Liver (tissue), 9 donors: Measurements from ENCODE around the gene BOC. TPM values are rescaled to one million over a fixed set of nuclear protein-coding genes. Genes with fewer than 3 reads are reported as not detected.

Source experiments
- DNase-seq: peaks from one replicate; pipeline ENCODE4 v3.0.0-alpha.2; 2017; ENCODE audit warnings: low spot score
- H3K27ac ChIP-seq, 2 donors: one replicate each; pipeline ENCODE4 v1.7.0; 2013; ENCODE audit warnings: inconsistent platforms in 2 of 2, low read length in 2 of 2, control low read depth in 1 of 2, low read depth in 1 of 2, mild to moderate bottlenecking in 1 of 2
- H3K27me3 ChIP-seq, 4 donors: one replicate each; pipeline versions ENCODE4 v1.6.1 to v1.7.0; 2013; ENCODE audit warnings: low read length in 3 of 4, inconsistent platforms in 1 of 4, mild to moderate bottlenecking in 1 of 4, moderate library complexity in 1 of 4; ENCODE audit not compliant: control insufficient read depth in 4 of 4, insufficient read depth in 4 of 4
- H3K36me3 ChIP-seq, 4 donors: one replicate each; pipeline versions ENCODE4 v1.6.1 to v1.7.0; 2013; ENCODE audit warnings: low read length in 3 of 4, mild to moderate bottlenecking in 3 of 4, low read depth in 1 of 4, moderate library complexity in 1 of 4; ENCODE audit not compliant: control insufficient read depth in 4 of 4, insufficient read depth in 3 of 4
- H3K4me1 ChIP-seq, 4 donors: one replicate each; pipeline versions ENCODE4 v1.6.1 to v1.7.0; 2013; ENCODE audit warnings: low read length in 3 of 4, mild to moderate bottlenecking in 3 of 4, moderate library complexity in 1 of 4; ENCODE audit not compliant: control insufficient read depth in 4 of 4, insufficient read depth in 4 of 4
- H3K4me3 ChIP-seq, 3 donors: one replicate each; pipeline versions ENCODE4 v1.6.1 to v1.7.0; 2013; ENCODE audit warnings: low read length in 3 of 3, control low read depth in 1 of 3, low read depth in 1 of 3, mild to moderate bottlenecking in 1 of 3
- H3K9ac ChIP-seq, 2 donors: one replicate each; pipeline ENCODE4 v1.7.0; 2013; ENCODE audit warnings: low read length in 2 of 2, mild to moderate bottlenecking in 2 of 2, moderate library complexity in 2 of 2, control low read depth in 1 of 2, low read depth in 1 of 2
- H3K9me3 ChIP-seq, 4 donors: one replicate each; pipeline versions ENCODE4 v1.6.1 to v1.7.0; 2013; ENCODE audit warnings: low read length in 3 of 4; ENCODE audit not compliant: control insufficient read depth in 4 of 4
- CTCF ChIP-seq: fragments of 150-350 bp; IDR thresholded peaks from 2 replicates; pipeline ENCODE4 v1.5.1; 2017; ENCODE audit warnings: improper control_type of control experiment, low read depth, low read length; ENCODE audit not compliant: missing input control
- EGR1 ChIP-seq, 2 donors: IDR thresholded peaks; 2 replicates each; pipeline ENCODE4 v1.6.1; 2016 to 2018; ENCODE audit warnings: antibody characterized with exemption in 2 of 2, low read depth in 2 of 2
- FOXA1 ChIP-seq: IDR thresholded peaks from 2 replicates; pipeline ENCODE4 v1.6.1; 2016; ENCODE audit warnings: antibody characterized with exemption
- FOXA2 ChIP-seq: IDR thresholded peaks from 2 replicates; pipeline ENCODE4 v1.6.1; 2016; ENCODE audit warnings: antibody characterized with exemption
- GABPA ChIP-seq, 2 donors: IDR thresholded peaks in 1 of 2; conservative IDR thresholded peaks in 1 of 2; 2 replicates each; pipeline ENCODE4 v1.6.1; 2016; ENCODE audit warnings: antibody characterized with exemption in 2 of 2, mild to moderate bottlenecking in 1 of 2, moderate library complexity in 1 of 2
- HNF4A ChIP-seq, 2 donors: conservative IDR thresholded peaks; 2 replicates each; pipeline ENCODE4 v1.6.1; 2016; ENCODE audit warnings: antibody characterized with exemption in 2 of 2, mild to moderate bottlenecking in 2 of 2
- HNF4G ChIP-seq: IDR thresholded peaks from 2 replicates; pipeline ENCODE4 v1.6.1; 2016; ENCODE audit warnings: antibody characterized with exemption
- JUND ChIP-seq, 2 donors: IDR thresholded peaks; 2 replicates each; pipeline ENCODE4 v1.6.1; 2016; ENCODE audit warnings: antibody characterized with exemption in 2 of 2
- NR2F2 ChIP-seq: IDR thresholded peaks from 2 replicates; pipeline ENCODE4 v1.6.1; 2016; ENCODE audit warnings: antibody characterized with exemption
- RAD21 ChIP-seq, 2 donors: IDR thresholded peaks; 2 replicates each; pipeline ENCODE4 v1.6.1; 2016; ENCODE audit warnings: antibody characterized with exemption in 2 of 2, mild to moderate bottlenecking in 2 of 2
- RXRA ChIP-seq, 2 donors: IDR thresholded peaks; 2 replicates each; pipeline ENCODE4 v1.6.1; 2017 to 2018; ENCODE audit warnings: antibody characterized with exemption in 2 of 2, mild to moderate bottlenecking in 1 of 2
- SP1 ChIP-seq: IDR thresholded peaks from 2 replicates; pipeline ENCODE4 v1.6.1; 2018; ENCODE audit warnings: antibody characterized with exemption, mild to moderate bottlenecking
- TAF1 ChIP-seq: conservative IDR thresholded peaks from 2 replicates; pipeline ENCODE4 v1.6.1; 2016; ENCODE audit warnings: antibody characterized with exemption, mild to moderate bottlenecking
- YY1 ChIP-seq: IDR thresholded peaks from 2 replicates; pipeline ENCODE4 v1.6.1; 2016; ENCODE audit warnings: antibody characterized with exemption, mild to moderate bottlenecking
- ZBTB33 ChIP-seq: IDR thresholded peaks from 2 replicates; pipeline ENCODE4 v1.6.1; 2016; ENCODE audit warnings: antibody characterized with exemption
- WGBS: extraction: QIAGEN DNeasy Blood & Tissue Kit; methylation state at CpG from one replicate; pipeline ENCODE4 v1.1.7; 2013; 5-methylcytosine and 5-hydroxymethylcytosine counted together
- polyA plus RNA-seq, 2 donors: library from polyadenylated mRNA; stranded (reverse) in 1 of 2; unstranded in 1 of 2; fragments of 200-250 nt in 1 of 2; fragments of >200 nt in 1 of 2; fragmentation: Nextera tagmentation in 1 of 2; extraction: Ambion mirVana in 1 of 2; gene quantifications; one replicate each; pipeline versions ENCODE4 v1.2.1 to v1.2.3, GENCODE V29; 2013 to 2015
- total RNA-seq, 2 donors: library from RNA; depleted of rRNA; stranded (reverse); fragments of >200 nt; gene quantifications; one replicate each; pipeline ENCODE4 v1.2.3, GENCODE V29; 2014
- TF ChIP-seq, protein P1 (sequence below): IDR thresholded peaks from 2 replicates; pipeline ENCODE4 v1.6.1; 2016; ENCODE audit warnings: antibody characterized with exemption
- TF ChIP-seq, protein P2 (sequence below): IDR thresholded peaks from 2 replicates; pipeline ENCODE4 v1.6.1; 2016; ENCODE audit warnings: antibody characterized with exemption
- donor health status: healthy.
- donor health status: healthy.
- donor health status: healthy.
- donor health status: healthy.
- donor health status: healthy.

BOC gene
- total and polyA plus RNA-seq, 4 donors, result 0.31 to 1.5 (median 0.65) TPM; not detected in 1

DNA sequence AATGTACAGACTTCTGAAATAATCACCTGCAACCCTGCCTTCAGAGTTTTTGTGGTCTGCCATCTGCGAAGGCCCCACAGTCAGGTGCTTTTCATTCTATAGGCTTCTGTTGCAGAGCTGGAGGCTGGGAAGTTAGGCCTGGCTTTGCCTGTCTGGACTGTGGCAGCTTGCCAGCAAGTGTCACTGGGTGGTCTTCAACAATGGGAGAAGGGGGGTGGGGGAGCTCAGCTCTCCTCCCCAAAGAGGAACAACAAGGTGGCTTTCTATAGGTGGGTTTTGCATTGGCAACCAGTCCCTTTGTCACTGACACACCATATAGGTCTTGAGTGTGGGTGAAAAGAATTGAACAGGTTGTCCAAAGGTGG, 7.3 kb downstream of the BOC start:
- 98% methylated on average over 1 of the region's 1 CpG for WGBS

GRCh38 chr3:113219605-113220300, 8.4 kb downstream of the BOC start:
- no peaks in the 10 kb centered on the region for H3K4me1 ChIP-seq
- whole genome bisulfite sequencing, result 58% methylated on average over 6 of the region's 6 CpGs
- no peaks in the 10 kb centered on the region for H3K27me3 ChIP-seq
- no peak for DNase-seq
- TF ChIP-seq, protein P1, sequence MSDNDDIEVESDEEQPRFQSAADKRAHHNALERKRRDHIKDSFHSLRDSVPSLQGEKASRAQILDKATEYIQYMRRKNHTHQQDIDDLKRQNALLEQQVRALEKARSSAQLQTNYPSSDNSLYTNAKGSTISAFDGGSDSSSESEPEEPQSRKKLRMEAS, result no peak
- no peaks in the 10 kb centered on the region for H3K9me3 ChIP-seq
- no peaks in the 10 kb centered on the region for H3K36me3 ChIP-seq
- no peak overlapping the region for H3K4me3 ChIP-seq
- H3K27ac ChIP-seq, result no peak overlapping the region
- no peak overlapping the region for H3K9ac ChIP-seq

More for the DNA sequence above, 7.3 kb downstream of the BOC start:
- H3K9ac ChIP-seq, result no peak overlapping the region
- no peak overlapping the region for H3K27ac ChIP-seq
- no peaks in the 10 kb centered on the region for H3K36me3 ChIP-seq
- no peak for DNase-seq
- H3K4me1 ChIP-seq, result no peaks in the 10 kb centered on the region
- peaks cover 0 to 5% (median 0%) of the 10 kb centered on the region in 4 donors for H3K27me3 ChIP-seq
- TF ChIP-seq NR2F2 (no peak), FOXA1 (no peak), EGR1 (IDR thresholded peaks at IDR 0.05; ENCODE audit: low read depth in 2 of 2) (no peak), HNF4A (conservative IDR thresholded peaks at IDR 0.05) (no peak), RXRA (IDR thresholded peaks at IDR 0.05) (no peak), RAD21 (IDR thresholded peaks at IDR 0.05) (no peak), JUND (IDR thresholded peaks at IDR 0.05) (no peak), ZBTB33 (no peak), FOXA2 (no peak), YY1 (no peak)
- H3K9me3 ChIP-seq, result no peaks in the 10 kb centered on the region
- H3K4me3 ChIP-seq, result no peak overlapping the region

DNA sequence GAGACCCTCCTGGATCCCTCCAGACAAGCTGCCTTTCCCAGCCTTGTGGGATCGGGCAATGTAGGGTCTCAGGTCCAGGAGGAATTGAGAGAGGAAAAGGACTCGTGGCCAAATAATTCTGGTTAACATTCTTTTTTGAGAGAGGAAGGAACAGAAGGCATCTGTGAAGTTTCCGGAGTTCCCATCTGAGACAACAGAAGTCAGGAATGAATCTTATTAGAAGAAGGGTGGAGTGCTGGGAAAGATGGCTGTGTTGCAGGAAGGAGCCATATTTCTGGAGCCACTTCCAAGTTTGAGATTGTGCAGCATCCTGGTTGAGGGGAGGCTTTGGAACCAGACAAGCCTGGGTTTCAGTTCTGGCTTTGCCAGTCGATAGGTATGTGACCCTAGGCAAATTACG, 9.4 kb downstream of the BOC start:
- Histone ChIP-seq H3K4me3 (no peak overlapping the region), H3K36me3 (no peaks in the 10 kb centered on the region), H3K27ac (no peak overlapping the region), H3K9ac (no peak overlapping the region), H3K27me3 (no peaks in the 10 kb centered on the region), H3K4me1 (no peaks in the 10 kb centered on the region), H3K9me3 (no peaks in the 10 kb centered on the region)
- WGBS, result 82% methylated on average over 5 of the region's 5 CpGs
- no peak for DNase-seq
- TF ChIP-seq ZBTB33 (no peak), SP1 (no peak), NR2F2 (no peak), HNF4G (no peak), RAD21 (IDR thresholded peaks at IDR 0.05) (no peak), YY1 (no peak), HNF4A (conservative IDR thresholded peaks at IDR 0.05) (no peak), FOXA2 (no peak), RXRA (IDR thresholded peaks at IDR 0.05) (no peak), TAF1 (no peak), EGR1 (IDR thresholded peaks at IDR 0.05; ENCODE audit: low read depth in 2 of 2) (no peak), GABPA (IDR thresholded peaks at IDR 0.05 in 1 of 2, conservative IDR thresholded peaks at IDR 0.05 in 1 of 2) (no peak), CTCF (no peak)
- TF ChIP-seq, protein P2, sequence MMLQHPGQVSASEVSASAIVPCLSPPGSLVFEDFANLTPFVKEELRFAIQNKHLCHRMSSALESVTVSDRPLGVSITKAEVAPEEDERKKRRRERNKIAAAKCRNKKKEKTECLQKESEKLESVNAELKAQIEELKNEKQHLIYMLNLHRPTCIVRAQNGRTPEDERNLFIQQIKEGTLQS, result no peak
- TF ChIP-seq, protein P1, result no peak
